ENCODE results near the gene CCL4L2. TPM values are rescaled to one million over a fixed set of nuclear protein-coding genes. Genes with fewer than 3 reads are reported as not detected.
A peak's percentile ranks its signal among the peaks of the same experiment; 100 is the strongest.
"Not testable (repeated sequence)": the region's sequence is repeated elsewhere in the genome, so short reads cannot be mapped to it uniquely, and the experiment has no call there.

Gene CCL4L2
- total RNA-seq, 2 experiments from 2014 or later: 0.50 TPM; not detected in 1

GRCh38 chr17:36184023-36184765, 26.7 kb upstream of the CCL4L2 start:
- no peak overlapping the region for H2AFZ ChIP-seq (ENCODE audit: low read length)

GRCh38 chr17:36185416-36185815, 25.4 kb upstream of the CCL4L2 start:
- Histone ChIP-seq H3K27ac (ENCODE audit: low read depth, low read length, poor library complexity, severe bottlenecking) (no peak overlapping the region), H3K4me2 (ENCODE audit: low read length) (no peak overlapping the region), H3K36me3 (ENCODE audit: insufficient read depth, low read length) (no peaks in the 10 kb centered on the region), H2AFZ (ENCODE audit: low read length) (no peak overlapping the region), H3K9me2 (ENCODE audit: insufficient read depth, low read length) (no peaks in the 10 kb centered on the region), H3K79me2 (ENCODE audit: insufficient read depth, low read depth, low read length) (no peaks in the 10 kb centered on the region), H4K20me1 (ENCODE audit: insufficient read depth, low read length) (no peaks in the 10 kb centered on the region), H3K4me3 (ENCODE audit: low read depth, low read length, poor library complexity, severe bottlenecking) (no peak overlapping the region), H3K4me1 (ENCODE audit: insufficient read depth, low read length, poor library complexity, severe bottlenecking) (no peaks in the 10 kb centered on the region), H3K9me3 (ENCODE audit: low read length) (no peaks in the 10 kb centered on the region)
- CTCF ChIA-PET (ENCODE audit: unreplicated experiment): no interaction called here
- BruUV-seq (replicated peaks): no TSS peak
- POLR2A ChIA-PET: interaction anchor here (0.7 kb wide), 1 partner anchor 630 kb away, joined by 3 read pairs; no protein-coding TSS in a partner anchor
- intact Hi-C loops (cut with micrococcal nuclease; ENCODE audit: unreplicated experiment): no loop called here
- DNase-seq (ENCODE audit: low spot score): no peak
- TF ChIP-seq CTCF (conservative IDR thresholded peaks at IDR 0.05; ENCODE audit: low read length): no peak
- no peak for TF ChIP-seq EZH2phosphoT487 (IDR thresholded peaks at IDR 0.05; ENCODE audit: borderline replicate concordance, low read depth, low read length)

More at GRCh38 chr17:36184023-36184765, 26.7 kb upstream of the CCL4L2 start:
- Histone ChIP-seq H3K9me3 (ENCODE audit: low read length) (no peaks in the 10 kb centered on the region), H3K36me3 (ENCODE audit: insufficient read depth, low read length) (no peaks in the 10 kb centered on the region), H3K4me3 (ENCODE audit: low read depth, low read length, poor library complexity, severe bottlenecking) (no peak overlapping the region), H3K4me2 (ENCODE audit: low read length) (no peak overlapping the region), H3K4me1 (ENCODE audit: insufficient read depth, low read length, poor library complexity, severe bottlenecking) (no peaks in the 10 kb centered on the region), H3K9me2 (ENCODE audit: insufficient read depth, low read length) (no peaks in the 10 kb centered on the region), H3K79me2 (ENCODE audit: insufficient read depth, low read depth, low read length) (no peaks in the 10 kb centered on the region), H4K20me1 (ENCODE audit: insufficient read depth, low read length) (no peaks in the 10 kb centered on the region), H3K27ac (ENCODE audit: low read depth, low read length, poor library complexity, severe bottlenecking) (no peak overlapping the region)
- no TSS peak for BruUV-seq (replicated peaks)
- TF ChIP-seq EZH2phosphoT487 (IDR thresholded peaks at IDR 0.05; ENCODE audit: borderline replicate concordance, low read depth, low read length): no peak
- TF ChIP-seq CTCF (conservative IDR thresholded peaks at IDR 0.05; ENCODE audit: low read length): no peak
- intact Hi-C loops (cut with micrococcal nuclease; ENCODE audit: unreplicated experiment): no loop called here
- ChIA-PET POLR2A (no interaction called here), CTCF (ENCODE audit: unreplicated experiment) (no interaction called here)
- DNase-seq (ENCODE audit: low spot score): no peak

- H3K9me3 ChIP-seq (ENCODE audit: low read length); H3K27ac ChIP-seq (ENCODE audit: low read depth, low read length, poor library complexity, severe bottlenecking); H3K4me2 ChIP-seq (ENCODE audit: low read length); POLR2A ChIA-PET; H3K79me2 ChIP-seq (ENCODE audit: insufficient read depth, low read depth, low read length); CTCF ChIA-PET (ENCODE audit: unreplicated experiment); H3K36me3 ChIP-seq (ENCODE audit: insufficient read depth, low read length); intact Hi-C loops (cut with micrococcal nuclease; ENCODE audit: unreplicated experiment); DNase-seq (ENCODE audit: low spot score); H3K9me2 ChIP-seq (ENCODE audit: insufficient read depth, low read length); H3K4me1 ChIP-seq (ENCODE audit: insufficient read depth, low read length, poor library complexity, severe bottlenecking); BruUV-seq (replicated peaks); H3K4me3 ChIP-seq (ENCODE audit: low read depth, low read length, poor library complexity, severe bottlenecking); H4K20me1 ChIP-seq (ENCODE audit: insufficient read depth, low read length): not testable (repeated sequence)
- H2AFZ ChIP-seq (ENCODE audit: low read length): peak overlapping the region; percentile 40; the same call in 1 of the 2 replicates
Observed at GRCh38 chr17:36186810-36187763, 23.8 kb upstream of the CCL4L2 start.

GRCh38 chr17:36187943-36188665, 22.8 kb upstream of the CCL4L2 start:
- H4K20me1 ChIP-seq (ENCODE audit: insufficient read depth, low read length); CTCF ChIA-PET (ENCODE audit: unreplicated experiment); H3K4me1 ChIP-seq (ENCODE audit: insufficient read depth, low read length, poor library complexity, severe bottlenecking); H3K4me3 ChIP-seq (ENCODE audit: low read depth, low read length, poor library complexity, severe bottlenecking); POLR2A ChIA-PET; intact Hi-C loops (cut with micrococcal nuclease; ENCODE audit: unreplicated experiment); BruUV-seq (replicated peaks); H3K4me2 ChIP-seq (ENCODE audit: low read length); DNase-seq (ENCODE audit: low spot score); H3K9me3 ChIP-seq (ENCODE audit: low read length); H3K9me2 ChIP-seq (ENCODE audit: insufficient read depth, low read length); H3K36me3 ChIP-seq (ENCODE audit: insufficient read depth, low read length); H3K79me2 ChIP-seq (ENCODE audit: insufficient read depth, low read depth, low read length); H3K27ac ChIP-seq (ENCODE audit: low read depth, low read length, poor library complexity, severe bottlenecking): not testable (repeated sequence)
- H2AFZ ChIP-seq (ENCODE audit: low read length): peak overlapping the region; percentile 40; the same call in 1 of the 2 replicates

Data from OCI-LY7 (cell line).